HL-60 (cell line): Measurements from ENCODE around the gene DIDO1.

Source experiments
- DNase-seq, 2 experiments: peaks; one replicate each; pipeline ENCODE4 v3.0.0-alpha.2; 2010 to 2020; ENCODE audit warnings: low read depth in 1 of 2, low spot score in 1 of 2
- H3K27ac ChIP-seq: fragments of 250-450 bp; sonication (Bioruptor Pico); replicated peaks from 2 replicates; pipeline ENCODE4 v1.5.1; 2020; ENCODE audit warnings: mild to moderate bottlenecking, moderate library complexity
- H3K27me3 ChIP-seq: fragments of 250-450 bp; sonication (Bioruptor Pico); 2 replicates; pipeline ENCODE4 v1.5.1; 2021; ENCODE audit warnings: mild to moderate bottlenecking, moderate library complexity; ENCODE audit not compliant: insufficient read depth, poor library complexity, severe bottlenecking
- H3K4me3 ChIP-seq: replicated peaks from 2 replicates; pipeline ENCODE4 v1.5.1; 2011; ENCODE audit warnings: mild to moderate bottlenecking, control low read depth, low read length; ENCODE audit not compliant: insufficient read depth
- CTCF ChIP-seq: IDR thresholded peaks from one replicate; pipeline ENCODE4 v1.5.1; 2011; ENCODE audit warnings: low read length, control low read depth, inconsistent platforms; ENCODE audit not compliant: insufficient read depth
- GABPA ChIP-seq: IDR thresholded peaks from 2 replicates; pipeline ENCODE4 v1.6.1; 2012; ENCODE audit warnings: low read depth
- POLR2AphosphoS5 ChIP-seq: IDR thresholded peaks from 2 replicates; pipeline ENCODE4 v1.6.1; 2012; ENCODE audit warnings: low read depth
- REST ChIP-seq: IDR thresholded peaks from 2 replicates; pipeline ENCODE4 v1.6.1; 2012; ENCODE audit warnings: low read depth; ENCODE audit not compliant: insufficient replicate concordance
- SPI1 ChIP-seq: IDR thresholded peaks from 2 replicates; pipeline ENCODE4 v1.6.1; 2012; ENCODE audit warnings: low read depth, mild to moderate bottlenecking, borderline replicate concordance

The DIDO1 gene

DNA sequence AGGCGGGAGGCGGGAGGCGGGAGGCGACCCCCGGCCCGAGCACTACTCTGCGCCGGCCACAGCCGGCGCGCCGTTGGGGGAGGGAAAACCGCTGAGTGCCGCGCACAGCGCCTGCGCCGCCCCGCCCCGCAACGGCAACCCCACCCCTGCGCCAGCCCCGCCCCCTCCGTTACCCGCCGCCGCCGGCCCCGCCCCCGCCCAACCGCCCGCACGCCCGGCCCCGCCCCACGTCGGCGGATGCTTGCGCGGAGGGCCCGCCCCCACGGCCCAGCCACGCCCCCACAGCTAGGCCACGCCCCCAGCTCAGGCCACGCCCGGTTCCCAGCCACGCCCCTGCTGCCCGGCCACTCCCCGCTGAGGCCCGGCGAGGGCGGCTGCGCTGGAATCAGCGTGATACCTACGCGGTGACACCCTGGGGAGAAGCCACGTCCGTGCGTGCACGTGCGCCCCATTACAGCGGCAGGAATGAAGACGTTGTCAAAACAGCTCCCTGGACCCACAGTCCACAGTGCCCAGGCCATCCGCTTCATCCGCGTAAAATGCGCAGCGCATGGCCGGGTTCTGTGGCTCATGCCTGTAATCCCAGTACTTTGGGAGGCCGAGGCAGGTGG lies 64.5 kb downstream of the DIDO1 start, which contains the start of gene TCFL5:
TCFL5 (minus strand) TSS at position 97 of the 611 bp plus-strand sequence. CDS start 152 bp downstream, outside the sequence.
- no peaks in the 10 kb centered on the region for H3K27me3 ChIP-seq
- no peak within 1 kb of the TSS for H3K27ac ChIP-seq
- H3K4me3 ChIP-seq, result peak within 1 kb of the TSS; percentile 50
- peak; percentile 80 to 87 for DNase-seq
- no peak for TF ChIP-seq GABPA
- no peak for TF ChIP-seq REST
- TF ChIP-seq POLR2AphosphoS5, result no peak
- no peak for TF ChIP-seq SPI1
- TF ChIP-seq CTCF, result no peak

GRCh38 chr20:62860924-62861691 lies 65.2 kb downstream of the DIDO1 start:
- TF ChIP-seq SPI1, result no peak
- no peak for TF ChIP-seq GABPA
- no peak for TF ChIP-seq REST
- TF ChIP-seq POLR2AphosphoS5, result 0 out of 2 replicates have a peak, but pooled peaks have one; percentile 11
- H3K27ac ChIP-seq, result no peak overlapping the region
- DNase-seq, result no peak
- H3K27me3 ChIP-seq, result no peaks in the 10 kb centered on the region
- peak overlapping the region; percentile 50 for H3K4me3 ChIP-seq

DNA sequence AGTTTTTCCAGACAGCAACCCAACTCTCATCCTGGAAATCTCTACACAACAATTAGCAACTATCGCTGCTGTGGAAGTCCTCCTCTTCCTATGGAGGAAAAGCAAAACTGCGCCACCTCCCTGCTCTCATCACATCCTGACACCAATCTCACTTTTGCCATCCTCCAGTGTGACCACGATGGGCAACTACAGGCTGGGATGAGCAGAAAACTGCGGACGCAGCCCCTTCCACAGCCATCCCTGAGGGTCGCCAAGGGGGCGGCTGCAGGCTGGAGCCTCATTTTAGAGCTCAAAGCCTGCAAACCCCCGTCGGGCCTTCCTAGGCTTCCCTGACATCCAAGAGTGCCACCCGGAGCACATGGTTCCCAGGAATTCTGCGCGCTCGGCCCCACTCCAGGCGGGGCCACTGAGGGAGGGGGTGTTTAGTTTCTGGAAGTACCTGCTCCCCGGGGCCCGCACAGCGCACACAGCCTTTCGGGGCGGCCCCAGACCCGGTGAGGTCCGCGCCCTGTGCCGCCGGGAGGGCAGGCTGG lies 65.8 kb downstream of the DIDO1 start:
- peak overlapping the region; percentile 50 for H3K4me3 ChIP-seq
- H3K27me3 ChIP-seq, result no peaks in the 10 kb centered on the region
- TF ChIP-seq CTCF (no peak), REST (no peak), SPI1 (no peak), POLR2AphosphoS5 (no peak)
- H3K27ac ChIP-seq, result no peak overlapping the region
- DNase-seq, result no peak
